GM23338 (cell line): ENCODE measurements around the gene CALML5.

Experiments
- CREB1 ChIP-seq: fragments of 250-450 bp; sonication (Bioruptor Pico); IDR thresholded peaks from 2 replicates; pipeline ENCODE4 v1.5.0; 2020; ENCODE audit warnings: low read depth, mild to moderate bottlenecking, moderate library complexity
- CTCF ChIP-seq, 2 experiments: fragments of 200-600 bp in 1 of 2; sonication (generic) in 1 of 2; conservative IDR thresholded peaks; 2 replicates each; pipeline versions ENCODE4 v1.5.1 to v1.6.1; 2016 to 2017; ENCODE audit warnings: antibody characterized with exemption in 2 of 2, low read depth in 2 of 2, mild to moderate bottlenecking in 2 of 2, moderate library complexity in 1 of 2
- EZH2 ChIP-seq: fragments of 200-600 bp; sonication (generic); IDR thresholded peaks from one replicate; pipeline ENCODE4 v1.8.0; 2017; ENCODE audit warnings: antibody characterized with exemption, mild to moderate bottlenecking, low read depth; ENCODE audit not compliant: unreplicated experiment
- EZH2phosphoT487 ChIP-seq: fragments of 200-600 bp; sonication (generic); IDR thresholded peaks from one replicate; pipeline ENCODE4 v1.8.1; 2018; ENCODE audit warnings: antibody characterized with exemption; ENCODE audit not compliant: unreplicated experiment
- JUNB ChIP-seq: IDR thresholded peaks from one replicate; pipeline ENCODE4 v1.6.1; 2016; ENCODE audit warnings: antibody characterized with exemption; ENCODE audit not compliant: unreplicated experiment
- NANOG ChIP-seq: IDR thresholded peaks from 2 replicates; pipeline ENCODE4 v1.6.1; 2016; ENCODE audit warnings: antibody characterized with exemption, borderline replicate concordance
- POLR2AphosphoS5 ChIP-seq: IDR thresholded peaks from 2 replicates; pipeline ENCODE4 v1.6.1; 2016; ENCODE audit warnings: antibody characterized with exemption, low read depth
- REST ChIP-seq: IDR thresholded peaks from one replicate; pipeline ENCODE4 v1.6.1; 2018; ENCODE audit warnings: antibody characterized with exemption; ENCODE audit not compliant: unreplicated experiment
- ZNF331 ChIP-seq: fragments of 250-450 bp; sonication (Bioruptor Pico); IDR thresholded peaks from 2 replicates; pipeline ENCODE4 v1.5.0; 2020; ENCODE audit warnings: low read depth, mild to moderate bottlenecking, moderate library complexity

- TF ChIP-seq CTCF (conservative IDR thresholded peaks at IDR 0.05; ENCODE audit: low read depth in 2 of 2) (no peak), POLR2AphosphoS5 (no peak), EZH2 (no peak), REST (no peak), CREB1 (CRISPR knock-in tag) (no peak), ZNF331 (CRISPR knock-in tag) (no peak), JUNB (no peak), NANOG (no peak), EZH2phosphoT487 (no peak)
These were observed 41.6 kb downstream of the CALML5 start for GRCh38 chr10:5457741-5458140.
